HG03354 (cell line): Measurements from ENCODE around the gene COPB1.

Experiments used
- ATAC-seq: cut with Tn5 transposase; IDR thresholded peaks from one replicate; pipeline ENCODE4 v1.9.1; 2021; ENCODE audit warnings: mild to moderate bottlenecking; ENCODE audit not compliant: unreplicated experiment, poor library complexity, severe bottlenecking

Gene COPB1

GRCh38 chr11:14444441-14445189 lies 55.0 kb downstream of the COPB1 start:
- no peak for ATAC-seq

- no peak for ATAC-seq
These were observed 56.0 kb downstream of the COPB1 start for GRCh38 chr11:14443638-14444037.

DNA sequence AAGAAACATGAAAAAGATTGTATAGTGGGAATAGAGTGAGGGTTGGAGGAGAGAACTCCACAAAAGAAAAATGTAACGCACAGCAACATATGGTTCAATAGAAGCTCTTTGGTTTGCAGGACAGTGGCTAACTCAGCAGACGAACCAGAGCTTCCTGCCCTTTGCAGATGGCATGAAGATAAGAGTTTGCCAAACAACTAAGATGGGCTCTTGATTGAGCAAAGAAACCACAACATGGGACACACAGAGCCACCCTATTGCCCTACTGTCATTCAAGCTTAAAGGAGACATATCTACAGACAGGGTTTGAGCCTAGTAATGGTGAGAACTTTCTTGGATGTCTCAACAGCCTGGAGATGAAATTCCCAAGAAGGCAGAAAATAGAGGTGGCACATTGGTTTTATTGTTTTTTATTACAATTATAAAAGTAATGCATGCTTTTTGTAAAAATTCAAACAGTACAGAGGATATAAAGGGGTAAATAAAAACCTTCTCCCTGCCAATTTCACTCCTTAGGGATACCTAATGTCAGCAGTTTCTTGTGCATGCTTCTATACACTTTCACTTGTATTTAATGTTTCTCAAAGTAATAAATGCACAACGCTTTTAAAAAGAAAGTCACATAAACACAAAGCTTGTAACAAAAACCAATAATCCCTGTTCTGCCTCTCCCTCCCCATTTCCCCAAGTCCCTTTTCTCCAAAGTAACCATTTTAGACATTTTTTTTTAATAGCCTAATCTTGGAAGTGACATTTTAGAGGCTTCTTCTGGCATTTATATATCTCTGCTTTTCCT lies 63.7 kb downstream of the COPB1 start:
- no peak for ATAC-seq

DNA sequence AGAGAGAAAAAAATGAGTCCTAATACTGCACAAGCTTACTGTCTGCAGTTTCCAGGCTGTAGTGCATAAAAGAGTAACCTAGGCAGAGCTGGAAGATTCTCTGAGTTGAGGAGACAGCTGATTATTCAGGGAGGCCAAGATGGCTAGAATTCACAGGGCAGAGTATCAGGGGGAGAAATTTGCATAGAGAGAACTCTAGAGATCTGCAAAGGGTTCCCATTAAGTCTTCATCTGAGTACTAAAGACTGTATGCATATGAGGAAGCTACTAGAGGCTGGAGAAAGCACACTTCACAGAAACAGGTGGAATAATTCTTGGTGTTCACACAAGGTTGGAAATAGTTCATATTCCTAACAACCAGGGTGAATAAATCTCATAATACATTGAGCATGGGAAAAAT lies 74.0 kb downstream of the COPB1 start:
- no peak for ATAC-seq

DNA sequence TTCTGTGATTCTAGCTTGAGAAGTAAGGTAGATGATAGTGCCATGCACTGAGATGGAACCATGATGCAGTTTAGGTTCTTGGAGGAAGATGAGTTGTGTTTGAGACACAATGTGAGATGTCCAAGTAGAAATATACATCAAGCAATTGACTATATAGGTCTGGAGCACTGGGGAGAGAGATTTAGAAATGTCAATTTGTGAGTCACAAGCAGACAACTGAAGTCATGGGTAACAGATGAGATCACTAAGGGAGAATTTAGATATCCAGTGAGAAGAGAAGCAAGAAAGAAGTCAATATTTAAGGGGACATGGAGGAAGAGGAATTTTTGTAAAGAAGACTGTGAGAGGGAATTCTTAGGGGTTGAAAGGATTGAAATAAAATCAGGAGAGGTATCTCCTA lies 75.5 kb downstream of the COPB1 start:
- no peak for ATAC-seq

- ATAC-seq = no peak
These were observed 76.0 kb downstream of the COPB1 start for GRCh38 chr11:14423633-14424032.

DNA sequence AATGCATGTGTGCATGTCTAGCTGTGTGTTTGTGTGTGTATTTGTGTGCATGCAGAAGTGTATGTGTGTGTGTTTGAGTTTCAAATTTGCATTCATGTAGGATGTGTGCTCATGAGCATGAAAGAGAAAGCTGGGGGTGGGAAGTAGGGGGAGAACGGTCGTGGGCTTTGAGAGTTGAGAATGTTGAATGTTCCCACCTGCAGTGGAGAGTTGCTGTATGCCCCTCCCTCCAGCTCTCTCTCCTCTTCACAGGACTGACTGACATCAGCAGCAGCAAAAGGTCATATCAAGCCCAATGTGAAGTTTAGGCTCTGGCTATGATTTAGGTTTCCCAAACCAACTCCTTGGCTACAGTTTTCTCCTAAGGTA lies 76.8 kb downstream of the COPB1 start:
- ATAC-seq = no peak

GRCh38 chr11:14422052-14422813 lies 77.4 kb downstream of the COPB1 start:
- no peak for ATAC-seq

- ATAC-seq = no peak
These were observed 79.4 kb downstream of the COPB1 start for GRCh38 chr11:14420223-14420622.

DNA sequence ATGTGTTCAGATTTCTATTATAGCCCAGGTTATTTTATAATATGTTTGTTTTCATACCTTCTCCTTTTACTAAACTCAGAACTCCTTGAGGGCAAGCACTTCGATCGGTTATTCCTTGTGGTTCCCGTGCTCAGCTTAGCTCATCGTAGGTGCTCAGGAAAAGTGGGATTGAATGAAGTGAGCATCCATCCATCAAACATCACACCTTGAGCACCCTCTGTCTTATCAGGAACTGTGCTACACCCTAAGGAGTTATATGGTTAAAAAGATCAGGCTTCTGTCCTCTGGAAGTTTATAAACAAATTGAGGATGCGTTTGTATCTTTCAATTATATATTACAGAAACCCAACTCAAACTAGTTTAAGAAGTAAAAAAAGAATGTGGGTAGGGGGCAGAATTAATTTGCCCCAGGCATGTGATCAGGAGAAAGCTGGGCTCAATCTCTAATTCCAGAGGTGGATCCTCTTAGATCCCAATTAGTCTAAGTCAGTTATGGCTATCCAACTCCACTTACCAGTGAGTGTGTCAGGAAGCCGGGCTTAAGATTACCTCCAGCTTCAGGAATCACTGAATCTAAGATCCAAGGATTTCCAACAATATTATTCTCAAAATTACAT lies 80.7 kb downstream of the COPB1 start:
- no peak for ATAC-seq

DNA sequence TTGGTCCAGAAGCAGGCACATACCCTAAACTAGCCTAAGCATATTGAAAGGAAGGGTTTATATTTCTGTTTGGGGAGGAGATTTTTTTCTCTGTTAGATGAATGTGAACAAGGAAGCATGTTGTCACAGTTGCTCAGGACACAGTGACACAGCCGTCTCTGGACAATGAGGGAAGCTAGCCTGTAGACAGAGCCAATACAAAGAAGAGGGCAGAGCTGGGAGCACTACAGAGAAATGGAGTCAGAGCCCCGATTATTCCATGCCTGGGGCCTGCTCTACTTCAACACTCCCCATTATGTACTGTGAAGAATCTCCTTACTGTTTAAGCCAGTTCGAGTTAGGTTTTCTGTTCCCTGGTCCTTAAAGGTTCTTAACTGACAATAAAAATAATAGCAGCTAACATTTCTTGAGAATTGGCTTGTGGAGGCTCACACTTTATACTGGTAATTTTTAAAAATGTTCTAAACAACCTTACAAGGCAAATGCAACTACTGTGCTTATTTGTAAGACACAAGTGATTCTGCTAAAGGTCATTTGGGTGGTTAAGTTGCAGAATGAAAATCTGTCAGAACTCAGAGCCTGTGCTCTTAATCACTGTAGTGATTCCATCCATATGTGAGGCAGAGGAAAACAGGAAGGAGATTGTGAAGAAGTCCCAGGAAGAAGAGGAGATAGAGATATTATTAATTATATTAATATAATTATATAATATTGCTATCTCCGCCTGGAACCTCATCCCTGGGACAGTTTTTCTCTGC lies 81.8 kb downstream of the COPB1 start:
- ATAC-seq = no peak

DNA sequence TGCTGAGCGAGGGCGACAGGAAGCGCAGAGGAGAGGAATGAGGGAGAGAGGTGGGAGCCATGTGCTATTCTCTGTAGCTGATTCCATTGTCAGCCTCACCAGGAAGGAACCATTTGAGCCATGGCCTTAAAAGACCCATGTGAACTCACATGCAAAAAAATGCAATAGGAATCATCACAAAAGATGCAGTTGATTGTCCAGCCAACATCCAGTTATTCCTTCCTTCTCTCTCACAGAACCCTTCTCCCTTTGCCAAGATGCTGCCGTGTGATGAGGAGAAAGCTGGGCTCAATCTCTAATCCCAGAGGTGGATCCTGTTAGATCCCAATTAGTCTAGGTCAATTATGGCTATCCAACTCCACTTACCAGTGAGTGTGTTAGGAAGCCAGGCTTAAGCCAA lies 82.4 kb downstream of the COPB1 start:
- no peak for ATAC-seq

DNA sequence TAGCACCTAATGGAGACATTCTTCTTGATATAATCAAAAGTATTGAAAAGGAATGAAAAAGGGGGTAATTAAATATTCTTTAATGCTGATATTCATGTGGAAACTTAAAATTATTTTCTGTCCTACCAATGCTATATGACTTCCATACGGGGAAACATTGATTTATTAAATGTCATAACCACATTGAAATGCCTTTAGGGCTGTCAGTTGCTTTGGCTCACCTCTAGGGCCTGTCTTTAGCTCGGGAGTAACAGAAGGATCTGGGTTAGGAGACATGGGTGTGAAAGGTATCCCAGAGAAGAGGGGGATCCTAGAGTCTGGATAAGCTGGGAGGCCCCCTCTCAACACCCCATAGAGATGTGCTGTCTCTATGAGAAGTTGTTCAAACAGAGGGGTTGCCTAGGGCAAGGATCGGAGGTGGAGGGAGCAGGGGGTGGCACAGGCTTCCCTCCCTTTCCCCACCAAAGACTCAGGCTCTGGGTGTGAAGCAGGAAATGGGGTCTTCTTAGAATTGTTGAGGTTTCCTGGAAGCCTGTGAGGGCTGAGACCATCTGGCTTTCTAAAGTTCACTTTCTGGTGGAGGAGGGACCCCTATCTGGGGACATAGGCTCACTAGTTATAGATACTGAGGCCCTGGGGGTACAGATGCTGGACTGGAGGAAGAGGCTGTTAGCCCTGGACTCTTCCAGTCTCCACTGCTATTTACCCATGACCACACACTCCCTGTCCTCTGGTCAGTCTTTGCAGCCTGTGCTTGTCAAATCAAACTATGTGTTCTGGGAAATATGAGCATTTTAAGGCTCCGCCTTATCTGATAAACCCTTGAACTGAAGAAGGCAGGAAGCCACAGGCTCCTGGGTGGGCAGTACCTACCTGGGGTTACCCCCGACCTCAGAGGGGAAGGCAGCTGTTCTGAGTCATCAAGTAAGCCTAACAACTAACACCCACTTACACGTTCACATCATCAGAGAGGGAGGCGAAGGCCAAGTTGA lies 84.8 kb downstream of the COPB1 start:
- peak; percentile 78 for ATAC-seq

GRCh38 chr11:14413307-14414069 lies 86.1 kb downstream of the COPB1 start:
- ATAC-seq = no peak

DNA sequence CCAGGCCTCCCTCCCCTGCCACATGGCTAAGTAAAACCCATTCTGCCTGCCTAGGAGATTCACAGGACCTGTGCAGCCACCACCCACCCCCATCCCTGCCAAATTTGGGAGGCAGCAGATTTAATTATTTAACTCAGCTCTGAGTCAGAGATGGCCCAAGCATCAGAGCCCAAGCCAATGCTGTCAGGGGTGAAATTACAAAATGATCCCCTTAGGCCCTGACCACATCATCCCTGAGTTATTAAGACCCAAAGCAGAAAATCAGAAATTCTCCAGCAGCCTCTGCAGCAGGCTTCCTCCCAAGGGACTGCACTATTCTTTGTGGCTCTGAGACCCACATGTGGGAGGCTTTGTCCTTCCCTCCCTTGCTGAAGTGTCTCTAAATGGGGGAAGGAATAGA lies 87.8 kb downstream of the COPB1 start:
- ATAC-seq = no peak

DNA sequence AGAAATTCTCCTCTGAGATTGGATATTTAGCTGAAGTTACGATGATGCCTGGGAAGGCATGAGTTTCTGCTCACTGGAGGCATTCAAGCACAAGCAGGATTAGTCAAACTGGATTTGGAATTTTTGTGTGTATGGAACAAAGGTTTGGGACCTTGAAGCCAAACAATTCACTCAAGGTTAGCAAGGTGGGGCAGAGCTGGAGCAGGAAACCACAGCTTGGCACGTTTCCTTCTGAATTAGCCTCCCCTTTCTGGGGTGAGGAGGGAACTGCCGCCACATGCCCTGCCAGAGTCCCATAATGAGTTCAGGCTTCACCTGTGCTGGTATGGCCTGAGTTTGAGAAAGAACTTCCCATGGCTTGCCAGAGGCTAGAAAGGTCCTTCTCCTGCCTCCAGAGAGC lies 89.7 kb downstream of the COPB1 start:
- ATAC-seq = no peak

- no peak for ATAC-seq
These were observed 91.0 kb downstream of the COPB1 start for GRCh38 chr11:14408612-14409011.
